Cortex of kidney (tissue), 1 donor: ENCODE results near the gene PLEKHA5.
"Not testable (repeated sequence)": the region's sequence is repeated elsewhere in the genome, so short reads cannot be mapped to it uniquely, and the experiment has no call there.

ENCODE experiments used
- DNase-seq: peaks from one replicate; lab custom pipeline; 2025; lab: John Stamatoyannopoulos, UW

The PLEKHA5 gene, protein sequence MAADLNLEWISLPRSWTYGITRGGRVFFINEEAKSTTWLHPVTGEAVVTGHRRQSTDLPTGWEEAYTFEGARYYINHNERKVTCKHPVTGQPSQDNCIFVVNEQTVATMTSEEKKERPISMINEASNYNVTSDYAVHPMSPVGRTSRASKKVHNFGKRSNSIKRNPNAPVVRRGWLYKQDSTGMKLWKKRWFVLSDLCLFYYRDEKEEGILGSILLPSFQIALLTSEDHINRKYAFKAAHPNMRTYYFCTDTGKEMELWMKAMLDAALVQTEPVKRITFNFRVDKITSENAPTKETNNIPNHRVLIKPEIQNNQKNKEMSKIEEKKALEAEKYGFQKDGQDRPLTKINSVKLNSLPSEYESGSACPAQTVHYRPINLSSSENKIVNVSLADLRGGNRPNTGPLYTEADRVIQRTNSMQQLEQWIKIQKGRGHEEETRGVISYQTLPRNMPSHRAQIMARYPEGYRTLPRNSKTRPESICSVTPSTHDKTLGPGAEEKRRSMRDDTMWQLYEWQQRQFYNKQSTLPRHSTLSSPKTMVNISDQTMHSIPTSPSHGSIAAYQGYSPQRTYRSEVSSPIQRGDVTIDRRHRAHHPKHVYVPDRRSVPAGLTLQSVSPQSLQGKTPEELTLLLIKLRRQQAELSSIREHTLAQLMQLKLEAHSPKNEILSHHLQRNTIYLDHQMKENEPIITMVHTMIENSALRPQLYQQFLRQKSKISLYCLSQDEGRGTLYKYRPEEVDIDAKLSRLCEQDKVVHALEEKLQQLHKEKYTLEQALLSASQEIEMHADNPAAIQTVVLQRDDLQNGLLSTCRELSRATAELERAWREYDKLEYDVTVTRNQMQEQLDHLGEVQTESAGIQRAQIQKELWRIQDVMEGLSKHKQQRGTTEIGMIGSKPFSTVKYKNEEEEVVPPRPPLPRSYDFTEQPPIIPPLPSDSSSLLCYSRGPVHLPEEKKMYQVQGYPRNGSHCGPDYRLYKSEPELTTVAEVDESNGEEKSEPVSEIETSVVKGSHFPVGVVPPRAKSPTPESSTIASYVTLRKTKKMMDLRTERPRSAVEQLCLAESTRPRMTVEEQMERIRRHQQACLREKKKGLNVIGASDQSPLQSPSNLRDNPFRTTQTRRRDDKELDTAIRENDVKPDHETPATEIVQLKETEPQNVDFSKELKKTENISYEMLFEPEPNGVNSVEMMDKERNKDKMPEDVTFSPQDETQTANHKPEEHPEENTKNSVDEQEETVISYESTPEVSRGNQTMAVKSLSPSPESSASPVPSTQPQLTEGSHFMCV

DNA sequence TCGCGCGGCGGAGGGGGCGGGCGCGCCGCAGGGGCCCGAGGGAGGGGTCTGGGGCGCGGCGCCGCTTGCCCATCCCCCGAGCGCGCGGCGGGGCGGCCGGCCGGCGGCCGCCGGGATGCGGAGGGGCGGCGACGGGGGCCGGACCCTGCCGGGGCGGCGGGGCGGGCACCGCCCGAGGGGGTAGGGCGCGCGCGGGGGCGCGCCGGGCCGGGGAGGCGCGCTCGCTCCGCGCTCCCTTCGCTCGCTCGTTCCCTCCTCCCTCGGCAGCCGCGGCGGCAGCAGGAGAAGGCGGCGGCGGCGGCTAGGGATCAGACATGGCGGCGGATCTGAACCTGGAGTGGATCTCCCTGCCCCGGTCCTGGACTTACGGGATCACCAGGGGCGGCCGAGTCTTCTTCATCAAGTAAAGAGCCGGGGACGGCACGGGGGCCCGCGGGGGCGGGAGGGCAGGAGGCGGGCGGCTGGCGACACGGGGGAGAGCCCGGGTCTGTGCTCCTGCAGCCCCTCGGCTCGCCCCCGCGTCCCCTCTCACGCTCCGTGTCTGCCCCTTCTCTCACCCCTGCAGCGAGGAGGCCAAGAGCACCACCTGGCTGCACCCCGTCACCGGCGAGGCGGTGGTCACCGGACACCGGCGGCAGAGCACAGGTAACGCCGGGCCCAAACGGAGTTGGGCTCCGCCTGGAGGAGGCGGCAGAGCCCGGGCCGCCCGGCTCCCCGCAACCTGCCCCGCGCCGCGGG, at the start of gene PLEKHA5:
PLEKHA5 (plus strand) TSS at position 248 of the 738 bp plus-strand sequence; CDS start at position 315, 67 bp downstream.
- no peak for DNase-seq

DNA sequence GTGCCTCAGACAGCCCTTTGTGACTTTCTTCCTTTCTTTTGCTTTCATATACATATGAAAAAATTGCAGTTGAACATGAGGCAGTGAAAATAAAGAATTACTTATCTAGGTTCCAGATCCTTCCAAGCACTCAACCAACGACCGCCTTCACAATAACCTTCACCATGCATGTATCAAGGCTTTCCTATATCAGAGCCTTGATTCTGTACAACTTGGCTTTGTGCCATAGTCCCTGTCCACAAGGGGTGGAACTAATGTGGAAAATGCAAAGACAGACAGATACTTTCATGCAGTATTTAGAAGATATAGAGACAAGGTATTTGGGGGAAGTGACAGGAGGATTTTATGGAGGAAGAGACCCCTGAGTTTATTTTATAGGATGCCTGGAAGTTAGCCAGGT, 48.6 kb upstream of the PLEKHA5 start:
- DNase-seq: no peak

DNA sequence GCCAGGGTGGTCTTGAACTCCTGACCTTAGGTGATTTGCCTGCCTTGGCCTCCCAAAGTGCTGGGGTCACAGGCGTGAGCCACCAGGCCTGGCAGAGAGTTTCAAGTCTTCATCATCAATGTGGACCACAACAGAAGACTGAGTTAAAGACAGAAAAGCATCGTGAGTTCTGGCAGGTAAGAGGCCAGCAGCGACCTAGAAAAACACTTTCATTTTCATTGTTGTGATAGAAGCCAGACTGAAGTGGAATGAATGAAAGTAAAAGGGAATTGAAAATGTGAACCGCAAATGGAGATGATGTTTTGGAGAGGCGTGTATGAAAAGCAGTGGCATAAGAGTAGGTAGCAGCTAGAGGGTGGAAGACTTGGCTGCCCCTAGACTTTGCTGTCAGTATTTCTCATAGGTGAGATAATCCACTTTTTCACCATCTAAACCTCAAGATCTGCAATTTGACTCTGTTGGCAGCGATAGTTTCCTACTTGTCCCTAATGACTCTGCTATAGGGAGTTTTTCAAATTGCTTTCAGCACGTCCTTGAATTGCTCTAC, 47.1 kb upstream of the PLEKHA5 start:
- DNase-seq: no peak

DNA sequence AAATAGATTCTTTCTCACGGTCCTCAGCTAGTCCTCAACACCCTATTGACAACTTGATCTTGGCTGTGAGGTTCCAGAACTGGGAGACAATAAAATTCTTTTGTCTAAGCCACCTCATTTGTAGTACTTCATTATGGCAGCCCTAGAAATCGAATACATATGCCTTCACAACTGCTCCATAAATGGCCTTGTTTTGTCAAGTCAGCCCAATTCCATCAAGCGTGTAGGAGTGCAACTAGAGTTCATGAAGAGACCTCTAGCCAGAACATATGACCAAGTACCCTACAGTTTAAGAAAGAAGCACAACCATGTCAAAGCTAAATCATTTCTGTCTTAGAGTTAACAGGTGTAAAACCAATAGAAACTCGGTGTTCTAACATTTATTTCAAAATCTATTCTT, 45.0 kb upstream of the PLEKHA5 start:
- no peak for DNase-seq

DNA sequence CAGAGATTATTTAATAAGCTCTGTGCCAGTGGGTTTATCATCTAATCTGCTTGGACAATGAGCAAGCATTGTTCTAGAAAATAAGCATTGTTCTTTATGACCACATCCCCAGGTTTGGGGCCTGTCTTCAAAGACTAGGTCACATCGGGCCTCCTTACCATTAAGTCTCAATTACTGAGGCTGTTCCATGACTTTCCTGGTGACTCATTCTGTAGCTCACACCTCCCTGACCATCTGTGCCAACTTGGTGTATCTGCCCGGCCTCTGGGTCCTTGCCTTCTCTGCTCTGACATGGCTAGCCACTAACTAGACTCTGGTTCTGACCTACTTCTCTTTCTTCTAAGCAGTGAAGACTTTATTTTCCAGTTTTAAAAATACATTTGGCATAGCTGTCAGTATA, 44.4 kb upstream of the PLEKHA5 start:
- DNase-seq: no peak

DNA sequence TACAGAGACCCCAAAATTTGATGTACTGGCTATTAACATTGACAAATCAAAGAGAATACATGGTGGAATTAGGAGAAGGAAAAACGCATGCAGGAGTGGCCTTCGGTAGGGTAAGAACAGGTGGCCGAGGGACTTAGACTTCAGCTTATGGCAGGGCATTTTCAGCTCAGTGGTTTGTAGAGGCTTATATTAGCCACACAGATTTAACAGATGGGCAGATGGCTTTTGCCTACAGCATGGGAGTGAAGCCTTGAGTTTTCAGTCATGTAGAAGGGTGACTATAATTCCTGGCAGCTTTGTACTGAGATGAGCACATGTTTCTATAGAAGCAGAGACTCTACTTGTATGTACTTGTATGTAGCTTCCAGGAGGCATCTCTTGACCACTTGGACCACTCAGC, 40.9 kb upstream of the PLEKHA5 start:
- DNase-seq: no peak

DNA sequence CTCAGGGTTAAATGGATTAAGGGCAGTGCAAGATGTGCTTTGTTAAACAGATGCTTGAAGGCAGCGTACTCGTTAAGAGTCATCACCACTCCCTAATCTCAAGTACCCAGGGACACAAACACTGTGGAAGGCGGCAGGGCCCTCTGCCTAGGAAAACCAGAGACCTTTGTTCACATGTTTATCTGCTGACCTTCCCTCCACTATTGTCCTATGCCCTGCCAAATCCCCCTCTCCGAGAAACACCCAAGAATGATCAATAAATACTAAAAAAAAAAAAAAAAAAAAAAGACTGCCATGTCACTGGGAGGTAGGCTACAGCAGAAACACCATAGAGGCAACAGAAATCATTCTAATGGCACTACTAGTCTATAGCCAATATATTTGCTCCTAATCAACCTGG, 37.1 kb upstream of the PLEKHA5 start:
- not testable (repeated sequence) for DNase-seq

DNA sequence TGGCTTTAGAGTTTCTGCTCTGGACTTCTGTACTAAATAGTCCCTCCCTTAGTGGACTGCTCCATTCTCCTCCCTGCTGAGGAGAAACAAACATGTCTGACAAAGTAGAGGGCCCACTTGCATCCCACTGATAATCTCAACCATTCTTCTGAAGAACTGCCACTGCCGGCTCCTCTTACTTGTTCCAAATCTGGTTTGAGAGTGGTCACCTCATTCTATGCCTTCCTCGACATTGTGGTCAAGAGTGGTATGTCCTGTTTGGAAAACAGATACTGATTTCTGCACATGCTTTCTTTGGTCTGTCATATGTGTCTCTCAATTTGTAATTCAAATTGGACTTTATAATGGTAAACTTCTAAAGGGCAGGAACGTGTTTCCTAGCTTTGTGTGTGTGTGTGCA, 36.3 kb upstream of the PLEKHA5 start:
- DNase-seq: no peak

DNA sequence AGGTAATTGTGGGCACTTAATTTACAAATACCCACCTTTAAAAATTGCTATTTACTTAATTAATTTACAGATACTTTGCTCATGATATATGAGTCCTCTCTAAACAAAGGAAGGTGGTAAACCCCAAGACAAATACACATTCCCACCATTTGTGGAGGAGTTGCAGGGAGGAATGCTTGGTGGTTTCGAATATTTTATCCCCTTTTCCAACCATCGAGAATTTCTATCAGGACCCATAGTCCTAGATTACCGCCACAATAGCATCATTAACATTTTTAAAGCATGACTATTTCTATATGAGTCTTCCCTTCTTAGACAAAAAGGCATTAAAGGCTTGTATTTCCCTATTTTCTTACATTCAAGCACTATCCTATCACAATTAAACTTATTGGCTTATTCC, 34.2 kb upstream of the PLEKHA5 start:
- DNase-seq: no peak

DNA sequence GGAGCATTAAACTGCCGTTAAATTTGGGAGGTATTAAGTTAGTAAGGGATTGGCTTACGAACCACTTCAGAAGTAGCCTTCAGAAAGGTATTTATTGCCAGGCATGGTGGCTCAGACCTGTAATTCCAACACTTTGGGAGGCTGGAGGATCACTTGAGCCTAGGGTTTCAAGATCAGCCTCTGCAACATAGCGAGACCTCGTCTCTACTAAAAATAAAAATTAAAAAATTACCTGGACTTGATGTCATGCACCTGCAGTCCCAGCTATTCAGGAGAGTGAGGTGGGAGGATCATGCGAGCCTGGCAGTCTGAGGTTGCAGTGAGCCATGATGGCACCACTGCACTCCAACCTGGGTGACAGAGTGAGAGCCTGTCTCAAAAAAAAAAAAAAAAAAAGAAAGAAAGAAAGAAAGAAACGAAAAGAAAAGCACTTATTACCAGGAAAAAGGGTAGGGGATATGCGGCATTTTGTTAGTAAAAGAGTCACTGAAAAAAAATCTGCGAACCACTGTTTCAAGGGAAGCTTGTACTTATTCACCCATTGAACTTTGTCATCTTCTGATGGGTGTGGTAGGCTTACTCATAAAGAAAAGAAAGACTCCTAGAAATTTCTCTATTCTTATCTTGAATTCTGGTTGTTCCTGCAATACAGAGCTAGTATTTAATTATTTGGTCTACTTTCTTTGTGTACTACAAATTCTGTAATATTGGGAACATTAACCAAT, 33.6 kb upstream of the PLEKHA5 start:
- no peak for DNase-seq

DNA sequence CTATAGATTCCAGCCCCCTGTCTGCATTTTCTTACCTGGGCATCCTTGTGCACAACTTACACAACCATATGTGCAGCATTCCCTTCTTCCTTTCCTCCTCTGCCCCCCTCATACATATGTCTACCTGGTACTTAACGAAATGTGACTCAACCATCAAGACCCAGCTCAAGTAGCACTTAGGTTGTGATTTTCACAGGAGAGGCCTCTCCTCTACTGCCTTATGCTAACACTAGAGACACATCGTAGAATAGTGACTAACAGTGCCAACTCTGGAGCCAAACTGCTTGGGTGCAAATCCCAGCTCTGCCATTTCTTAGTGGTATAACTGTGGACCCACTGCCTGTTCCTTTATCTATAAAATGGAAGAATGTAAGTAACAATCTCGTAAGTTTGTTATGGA, 24.1 kb upstream of the PLEKHA5 start:
- DNase-seq: no peak

DNA sequence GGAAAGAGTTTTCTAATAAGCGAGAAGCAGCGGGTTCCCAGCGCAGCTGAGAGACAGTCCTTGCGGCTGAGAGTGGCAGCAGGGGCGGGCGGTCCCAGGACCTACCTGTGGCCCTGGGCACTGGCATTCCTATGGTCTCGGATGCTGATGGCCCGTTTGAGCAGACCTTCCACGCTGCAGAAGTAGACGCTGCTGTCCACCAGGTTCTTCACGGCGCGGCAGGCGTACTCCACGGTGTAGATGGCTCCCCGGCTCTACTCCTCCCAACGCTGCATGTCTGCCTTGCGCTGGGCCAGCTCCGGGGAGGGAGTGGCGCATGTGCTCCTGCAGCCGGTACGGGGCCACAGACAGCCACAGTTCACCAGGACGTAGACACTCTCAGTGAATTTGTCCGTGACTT, 21.8 kb upstream of the PLEKHA5 start:
- DNase-seq: no peak

DNA sequence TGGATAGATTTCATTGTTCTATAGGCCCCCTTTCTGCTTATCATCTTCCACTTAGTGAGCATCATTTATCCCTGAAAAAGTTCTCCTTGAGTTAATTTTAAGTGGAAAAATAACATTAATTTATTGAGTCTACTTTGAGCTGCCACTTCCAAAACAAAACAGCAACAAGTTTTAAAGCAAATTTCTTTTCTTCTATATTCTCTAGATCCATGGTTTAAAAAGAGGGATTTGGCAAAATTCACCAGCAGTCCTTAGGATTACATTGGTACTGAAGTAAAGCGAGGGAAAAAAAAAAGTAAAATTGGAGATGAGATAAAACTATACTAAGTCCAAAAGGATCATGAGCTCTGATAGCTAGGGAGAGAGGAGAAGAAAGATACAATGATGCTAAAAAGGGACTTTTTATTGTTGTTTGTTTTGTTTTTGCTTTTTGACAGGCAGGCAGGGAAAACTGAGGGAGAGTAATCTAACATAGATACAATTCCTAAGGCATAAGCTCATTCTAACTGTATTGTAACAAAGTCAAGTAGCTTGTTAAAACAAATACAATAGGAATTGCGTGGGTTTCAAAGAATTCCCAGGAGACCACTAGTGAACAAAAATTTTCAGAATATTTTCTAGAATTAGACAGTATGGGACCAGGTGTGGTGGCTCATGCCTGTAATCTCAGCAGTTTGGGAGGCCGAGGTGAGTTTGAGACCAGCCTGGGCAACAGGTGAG, 19.2 kb upstream of the PLEKHA5 start:
- DNase-seq: no peak

DNA sequence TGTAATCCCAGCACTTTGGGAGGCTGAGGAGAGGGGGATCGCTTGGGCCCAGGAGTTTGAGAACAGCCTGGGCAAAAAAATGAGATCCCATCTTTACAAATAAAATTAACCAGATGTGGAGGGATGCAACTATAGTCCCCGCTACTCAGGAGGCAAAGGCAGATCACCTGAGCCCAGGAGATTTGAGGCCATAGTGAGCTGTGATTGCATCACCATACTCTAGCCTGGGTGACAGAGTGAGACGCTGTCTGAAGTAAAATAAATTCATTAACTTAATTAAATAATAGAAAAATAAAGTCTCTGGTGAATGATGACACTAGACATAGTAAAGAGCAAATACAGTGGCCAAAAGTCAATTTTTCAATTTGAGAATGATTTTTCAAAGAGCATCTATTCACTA, 16.1 kb upstream of the PLEKHA5 start:
- DNase-seq: no peak

DNA sequence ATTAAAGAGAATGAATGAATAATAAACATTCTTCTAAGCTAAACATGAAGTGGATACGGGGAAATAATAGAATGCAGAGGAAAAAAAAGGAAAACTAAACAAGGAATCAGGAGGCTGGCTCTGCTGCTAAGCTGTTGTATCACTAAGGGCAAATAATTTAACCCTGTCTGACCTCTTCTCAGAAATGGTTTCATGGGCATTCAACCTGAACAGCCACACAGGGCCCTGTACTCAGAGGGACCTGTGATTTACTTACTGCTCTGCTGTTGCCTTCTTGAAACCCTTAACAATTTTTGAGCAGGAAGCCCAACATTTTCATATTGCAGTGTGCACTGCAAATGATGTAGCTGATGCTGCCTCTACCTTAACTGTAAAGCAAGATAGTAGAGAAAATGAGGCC, 14.2 kb upstream of the PLEKHA5 start:
- DNase-seq: no peak

DNA sequence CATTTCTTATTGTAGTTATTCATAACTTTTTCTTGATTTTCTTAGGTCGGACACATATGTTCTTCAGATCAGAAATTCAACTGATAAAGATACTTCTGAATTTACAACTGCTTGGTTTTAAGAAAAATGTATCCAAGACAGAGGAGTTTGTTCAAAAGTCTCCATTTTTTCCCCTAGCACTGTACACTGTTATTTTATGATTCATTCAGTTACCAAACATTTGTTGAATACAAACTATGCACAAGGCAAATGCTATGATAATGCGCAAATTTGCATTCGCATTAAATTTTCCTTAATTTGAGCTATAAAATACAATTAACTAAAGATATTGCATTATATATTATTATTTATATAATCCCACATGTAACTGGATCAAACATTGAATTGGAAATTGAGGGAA, 10.1 kb upstream of the PLEKHA5 start:
- no peak for DNase-seq

DNA sequence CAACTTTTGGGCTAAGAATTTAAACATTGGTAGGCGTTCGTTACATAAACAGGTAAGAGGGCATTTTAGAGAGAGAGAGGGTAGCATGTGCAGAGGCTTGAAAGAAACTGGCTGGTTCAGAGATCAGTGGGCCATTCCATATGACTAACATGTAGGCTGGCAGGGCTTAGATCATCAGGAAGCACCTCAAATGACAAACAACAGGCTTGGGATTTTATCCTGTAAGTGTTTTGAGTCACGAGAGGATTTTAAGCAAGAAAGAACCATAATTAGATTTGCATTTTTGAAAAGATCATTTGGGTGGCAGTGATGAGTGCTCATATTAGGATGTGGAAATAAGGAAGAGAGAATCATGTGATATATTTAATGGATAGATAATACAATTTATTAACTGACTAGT, 8.7 kb upstream of the PLEKHA5 start:
- DNase-seq: no peak

DNA sequence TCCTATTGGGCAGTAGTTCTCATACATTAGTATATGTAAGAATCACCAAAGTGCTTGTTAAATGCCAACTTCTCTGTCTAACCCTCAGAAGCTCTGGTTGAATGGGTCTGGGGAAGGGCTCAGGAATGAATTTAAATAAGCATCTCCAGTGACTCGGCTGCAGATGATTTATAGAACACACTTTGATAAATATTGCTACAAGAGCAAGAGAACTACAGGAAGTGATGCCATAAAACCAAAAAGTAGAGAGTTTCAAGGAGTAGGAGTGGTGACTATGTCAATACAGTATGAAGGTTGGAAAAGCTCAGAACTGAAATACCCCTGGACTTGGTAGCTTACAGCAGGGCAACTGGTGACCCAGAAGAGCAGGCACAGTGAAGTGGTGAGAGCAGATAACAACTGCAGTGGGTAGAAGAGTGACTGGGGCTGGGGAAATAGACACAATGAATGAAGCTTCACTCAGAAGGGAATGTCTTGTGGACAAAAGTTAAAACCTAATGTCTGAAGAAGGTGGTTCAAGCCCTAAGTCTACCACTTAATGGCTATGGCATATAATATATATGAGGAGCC, 8.0 kb upstream of the PLEKHA5 start:
- no peak for DNase-seq

DNA sequence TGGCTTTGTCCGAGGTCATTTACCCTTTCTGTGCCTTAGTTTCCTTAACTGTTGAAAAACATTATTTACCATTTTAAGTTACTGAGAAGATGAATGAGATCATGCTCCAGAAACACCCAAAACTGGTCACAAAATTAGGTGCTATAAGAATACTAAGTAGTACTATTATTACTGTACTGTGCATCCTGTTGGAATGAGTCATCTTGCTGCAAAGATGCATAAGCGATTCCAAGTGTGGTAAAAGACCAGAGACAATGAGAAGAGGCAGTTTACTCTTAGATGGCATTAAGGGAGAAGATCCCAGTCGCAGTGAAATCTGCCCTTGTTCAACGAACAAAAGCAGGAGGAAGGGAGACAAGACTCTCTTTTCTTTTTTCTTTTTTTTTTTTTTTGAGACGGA, 4.2 kb upstream of the PLEKHA5 start:
- DNase-seq: no peak

DNA sequence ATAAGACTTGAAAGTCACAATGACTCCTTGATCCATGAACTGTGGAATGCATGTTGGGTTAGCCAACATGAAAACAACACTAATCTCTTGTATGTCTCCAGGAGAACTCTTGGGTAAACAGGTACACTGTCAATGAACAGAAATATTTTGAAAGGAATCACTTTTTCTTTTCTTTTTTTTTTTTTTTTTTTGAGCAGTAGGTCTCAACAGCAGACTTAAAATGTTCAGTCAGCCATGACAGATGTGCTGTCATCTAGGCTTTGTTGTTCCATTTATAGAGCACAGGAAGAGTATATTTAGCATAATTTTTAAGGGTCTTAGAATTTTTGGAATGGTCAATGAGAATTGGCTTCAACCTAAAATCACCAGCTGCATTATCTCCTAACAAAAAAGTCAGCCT, 2.3 kb upstream of the PLEKHA5 start:
- no peak for DNase-seq
